ENCODE measurements around the gene SERPINB6. TPM values are rescaled to one million over a fixed set of nuclear protein-coding genes. Genes with fewer than 3 reads are reported as not detected.
"Not testable (repeated sequence)": the region's sequence is repeated elsewhere in the genome, so short reads cannot be mapped to it uniquely, and the experiment has no call there.

SERPINB6 gene
- total RNA-seq, 3 donors from 2014 or later (not counting 1 experiment from before 2014, with no cell fraction given) = 120 to 135 (median 129) TPM

- Mint-ChIP-seq H3K4me1 (peaks cover 46 to 47% of the 10 kb centered on the region in 2 donors), H3K27ac (no peak overlapping the region), H3K36me3 (peaks cover 8% of the 10 kb centered on the region), H3K9me3 (peaks cover 0 to 4% of the 10 kb centered on the region in 2 donors), H3K27me3 (ENCODE audit: low read depth in 2 of 2) (no peaks in the 10 kb centered on the region), H3K4me3 (no peak overlapping the region)
- ATAC-seq (no peak), DNase-seq (peak in 1 of 2 donors; percentile 14)
- intact Hi-C loops (cut with micrococcal nuclease) = no loop called here
- no peaks in the 10 kb centered on the region for H3K27me3 ChIP-seq (ENCODE audit: control insufficient read depth, insufficient read depth, low read length)
- H3K4me1 ChIP-seq (ENCODE audit: control insufficient read depth, insufficient read depth, low read length) = peaks cover 39% of the 10 kb centered on the region
- no peaks in the 10 kb centered on the region for H3K36me3 ChIP-seq (ENCODE audit: control insufficient read depth, insufficient read depth, low read length)
- H3K27ac ChIP-seq (ENCODE audit: low read length) = no peak overlapping the region
- H3K4me3 ChIP-seq (ENCODE audit: low read length) = no peak overlapping the region
- no peak for TF ChIP-seq CTCF (IDR thresholded peaks at IDR 0.05)
- H3K9me3 ChIP-seq (ENCODE audit: control insufficient read depth, insufficient read depth, low read length) = peaks cover 4% of the 10 kb centered on the region
- WGBS (ENCODE audit: insufficient coverage) = 98% methylated on average over 44 of the region's 44 CpGs
These were observed 35.6 kb downstream of the SERPINB6 start for GRCh38 chr6:2935566-2936291.

- no peaks in the 10 kb centered on the region for H3K36me3 ChIP-seq (ENCODE audit: control insufficient read depth, insufficient read depth, low read length)
- Mint-ChIP-seq H3K9me3 (no peaks in the 10 kb centered on the region), H3K27ac (no peak overlapping the region), H3K36me3 (peaks cover 8% of the 10 kb centered on the region), H3K4me3 (no peak overlapping the region), H3K4me1 (peaks cover 38% of the 10 kb centered on the region in 2 donors), H3K27me3 (ENCODE audit: low read depth in 2 of 2) (no peaks in the 10 kb centered on the region)
- DNase-seq (no peak), ATAC-seq (no peak)
- H3K4me3 ChIP-seq (ENCODE audit: low read length) = no peak overlapping the region
- intact Hi-C loops (cut with micrococcal nuclease) = no loop called here
- no CpG with 5 or more reads among the region's 1 CpG for WGBS (ENCODE audit: insufficient coverage)
- H3K4me1 ChIP-seq (ENCODE audit: control insufficient read depth, insufficient read depth, low read length) = peaks cover 29% of the 10 kb centered on the region
- no peak for TF ChIP-seq CTCF (IDR thresholded peaks at IDR 0.05)
- no peaks in the 10 kb centered on the region for H3K9me3 ChIP-seq (ENCODE audit: control insufficient read depth, insufficient read depth, low read length)
- H3K27ac ChIP-seq (ENCODE audit: low read length) = no peak overlapping the region
- H3K27me3 ChIP-seq (ENCODE audit: control insufficient read depth, insufficient read depth, low read length) = no peaks in the 10 kb centered on the region
These were observed 37.3 kb downstream of the SERPINB6 start for GRCh38 chr6:2934057-2934456.

- not testable (repeated sequence) for H3K27me3 ChIP-seq (ENCODE audit: control insufficient read depth, insufficient read depth, low read length); H3K4me3 ChIP-seq (ENCODE audit: low read length); H3K36me3 Mint-ChIP-seq; H3K9me3 ChIP-seq (ENCODE audit: control insufficient read depth, insufficient read depth, low read length); ATAC-seq; H3K27ac ChIP-seq (ENCODE audit: low read length); H3K27ac Mint-ChIP-seq; DNase-seq; H3K27me3 Mint-ChIP-seq (ENCODE audit: low read depth in 2 of 2); H3K4me3 Mint-ChIP-seq; H3K9me3 Mint-ChIP-seq; H3K36me3 ChIP-seq (ENCODE audit: control insufficient read depth, insufficient read depth, low read length)
- intact Hi-C loops (cut with micrococcal nuclease) = loop anchor here (1.0 kb wide), 2 partner anchors 87 to 142 kb away; no protein-coding TSS in a partner anchor
- WGBS (ENCODE audit: insufficient coverage) = 88% methylated on average over 11 of the region's 11 CpGs
- H3K4me1 ChIP-seq (ENCODE audit: control insufficient read depth, insufficient read depth, low read length) = peaks cover 17% of the 10 kb centered on the region
- H3K4me1 Mint-ChIP-seq = peaks cover 29 to 30% of the 10 kb centered on the region in 2 donors
These were observed 38.5 kb downstream of the SERPINB6 start for GRCh38 chr6:2932911-2933310.

- Histone ChIP-seq H3K36me3 (ENCODE audit: control insufficient read depth, insufficient read depth, low read length) (no peaks in the 10 kb centered on the region), H3K4me3 (ENCODE audit: low read length) (no peak overlapping the region), H3K27ac (ENCODE audit: low read length) (no peak overlapping the region), H3K9me3 (ENCODE audit: control insufficient read depth, insufficient read depth, low read length) (no peaks in the 10 kb centered on the region), H3K27me3 (ENCODE audit: control insufficient read depth, insufficient read depth, low read length) (no peaks in the 10 kb centered on the region), H3K4me1 (ENCODE audit: control insufficient read depth, insufficient read depth, low read length) (peaks cover 10% of the 10 kb centered on the region)
- DNase-seq = peak; percentile 77 to 93
- Mint-ChIP-seq H3K27me3 (ENCODE audit: low read depth in 2 of 2) (no peaks in the 10 kb centered on the region), H3K36me3 (peaks cover 7% of the 10 kb centered on the region), H3K4me1 (peaks cover 21 to 22% of the 10 kb centered on the region in 2 donors), H3K9me3 (peaks cover 0 to 2% of the 10 kb centered on the region in 2 donors), H3K27ac (peak overlapping the region in 1 of 2 donors; percentile 18), H3K4me3 (peak overlapping the region; percentile 9)
- ATAC-seq = peak; percentile 86 to 95 (median 87)
- intact Hi-C loops (cut with micrococcal nuclease) = loop anchor here (1.0 kb wide), 2 partner anchors 86 to 141 kb away; no protein-coding TSS in a partner anchor
- peak; percentile 96 for TF ChIP-seq CTCF (IDR thresholded peaks at IDR 0.05)
- WGBS (ENCODE audit: insufficient coverage) = 36% methylated on average over 11 of the region's 11 CpGs
These were observed 39.2 kb downstream of the SERPINB6 start for GRCh38 chr6:2931970-2932748.
